GM18519 (cell line): ENCODE results near the gene C17orf78.
"Not testable (repeated sequence)": the region's sequence is repeated elsewhere in the genome, so short reads cannot be mapped to it uniquely, and the experiment has no call there.

ENCODE experiments used
- ATAC-seq: cut with Tn5 transposase; IDR thresholded peaks from one replicate; pipeline ENCODE4 v1.9.1; 2021; ENCODE audit warnings: mild to moderate bottlenecking, moderate library complexity; ENCODE audit not compliant: unreplicated experiment, low FRiP score

The C17orf78 gene

GRCh38 chr17:37375706-37376105, at the start of gene C17orf78:
Gene C17orf78 (plus strand): TSS chr17:37375985. CDS start chr17:37376093, 108 bp downstream.
- no peak for ATAC-seq

- ATAC-seq: no peak
Observed at GRCh38 chr17:37327341-37328090, 48.3 kb upstream of the C17orf78 start.

- no peak for ATAC-seq
Observed at GRCh38 chr17:37338847-37339246, 36.9 kb upstream of the C17orf78 start.

- ATAC-seq: no peak
Observed at GRCh38 chr17:37339321-37339720, 36.5 kb upstream of the C17orf78 start.

GRCh38 chr17:37340804-37341203, 35.0 kb upstream of the C17orf78 start:
- no peak for ATAC-seq

DNA sequence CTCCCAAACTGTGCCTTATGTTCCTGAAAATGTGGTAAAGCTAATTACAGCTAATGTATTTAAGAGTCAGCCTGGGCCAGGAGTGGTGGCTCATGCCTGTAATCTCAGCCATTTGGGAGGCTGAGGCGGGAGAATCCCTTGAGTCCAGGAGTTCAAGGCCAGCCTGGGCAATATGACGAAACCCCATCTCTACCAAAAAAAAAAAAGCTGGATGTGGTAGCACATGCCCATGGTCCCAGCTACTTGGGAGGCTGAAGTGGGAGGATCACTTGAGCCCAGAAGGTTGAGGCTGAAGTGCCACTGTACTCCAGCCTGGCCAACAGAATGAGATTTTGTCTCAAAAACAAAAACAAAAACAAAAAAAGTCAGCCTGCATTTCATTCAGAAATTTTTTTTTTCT, 33.2 kb upstream of the C17orf78 start:
- ATAC-seq: no peak

DNA sequence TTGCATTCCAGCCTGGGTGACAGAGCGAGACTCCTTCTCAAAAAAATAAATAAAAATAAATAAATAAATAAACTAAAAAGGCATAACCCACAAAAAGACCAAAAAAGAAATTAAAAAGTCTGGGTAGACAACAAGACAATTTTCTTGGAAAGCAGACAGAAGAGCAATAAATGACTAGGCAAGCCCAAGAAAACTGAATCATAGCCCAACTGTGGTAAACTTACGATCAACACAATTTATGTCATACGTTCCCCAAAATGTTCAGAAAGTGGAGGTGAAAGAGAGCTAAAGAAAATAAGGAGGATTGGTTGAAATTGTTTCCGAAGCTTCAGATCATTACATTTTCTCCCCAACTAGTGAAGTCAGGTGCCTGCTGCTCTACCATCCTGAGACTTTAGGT, 31.3 kb upstream of the C17orf78 start:
- ATAC-seq: no peak

GRCh38 chr17:37346863-37347402, 28.9 kb upstream of the C17orf78 start:
- ATAC-seq: not testable (repeated sequence)

DNA sequence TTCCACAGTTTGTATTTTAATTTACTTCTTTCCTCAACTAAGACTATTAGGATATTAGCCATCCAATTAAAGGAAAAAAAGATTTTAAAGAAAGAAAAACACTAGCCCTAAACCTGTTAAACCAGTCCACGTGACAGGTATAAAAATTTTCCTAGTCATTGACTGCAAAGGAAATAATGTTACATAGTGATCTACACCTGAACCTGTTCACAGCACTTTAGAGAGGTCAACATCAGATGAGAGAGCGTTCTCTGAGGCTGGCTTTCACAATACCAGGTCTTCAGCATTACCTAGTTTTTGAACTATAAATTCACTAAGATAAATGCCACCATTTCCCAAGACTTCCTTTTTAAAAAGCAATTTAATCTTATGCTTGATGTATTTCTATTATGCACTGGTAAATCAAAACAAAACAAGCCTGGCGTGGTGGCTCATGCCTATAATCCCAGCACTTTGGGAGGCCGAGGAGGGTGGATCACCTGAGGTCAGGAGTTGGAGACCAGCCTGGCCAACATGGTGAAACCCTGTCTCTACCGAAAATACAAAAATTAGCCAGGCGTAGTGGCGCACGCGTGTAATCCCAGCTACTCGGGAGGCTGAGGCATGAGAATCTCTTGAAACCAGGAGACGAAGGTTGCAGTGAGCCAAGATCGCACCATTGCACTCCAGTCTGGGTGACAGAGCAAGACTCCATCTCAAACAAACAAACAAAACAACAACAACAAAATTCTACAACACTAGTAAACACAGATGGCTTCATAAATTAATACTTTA, 18.8 kb upstream of the C17orf78 start:
- ATAC-seq: not testable (repeated sequence)

DNA sequence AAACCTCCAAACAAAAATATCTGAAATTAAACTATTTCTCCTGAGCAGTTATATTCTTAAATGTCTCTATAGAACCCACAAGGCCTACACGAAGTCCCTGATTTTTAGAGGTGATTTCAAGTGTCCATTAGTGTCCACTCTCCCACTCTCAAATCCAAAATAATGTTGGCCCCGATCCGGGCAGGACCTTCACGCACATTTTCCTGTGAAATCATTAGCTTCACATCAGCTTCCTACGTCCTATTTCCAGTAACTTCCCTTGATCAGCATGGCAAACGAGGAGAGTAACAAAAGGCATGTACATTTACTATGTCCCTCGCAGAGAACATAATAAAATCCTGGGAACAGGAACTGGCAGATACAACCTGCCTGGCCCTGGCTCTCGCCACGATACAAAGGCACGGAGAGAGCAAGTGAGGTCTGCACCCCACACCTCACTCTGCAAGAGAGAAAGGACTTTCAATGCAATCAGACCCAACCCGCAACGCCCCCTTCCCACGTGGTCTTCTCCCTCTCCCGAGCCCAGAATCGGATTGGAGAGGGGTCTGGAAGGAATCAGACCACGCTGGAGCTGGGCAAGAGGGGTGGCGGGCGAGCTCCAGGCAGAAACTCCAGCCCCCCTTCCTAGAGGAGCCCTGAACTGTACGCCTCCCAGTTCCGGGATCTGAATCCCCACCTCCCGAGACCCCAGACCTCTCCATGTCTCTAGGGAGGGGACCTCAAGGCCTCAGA, 17.5 kb upstream of the C17orf78 start:
- ATAC-seq: no peak

DNA sequence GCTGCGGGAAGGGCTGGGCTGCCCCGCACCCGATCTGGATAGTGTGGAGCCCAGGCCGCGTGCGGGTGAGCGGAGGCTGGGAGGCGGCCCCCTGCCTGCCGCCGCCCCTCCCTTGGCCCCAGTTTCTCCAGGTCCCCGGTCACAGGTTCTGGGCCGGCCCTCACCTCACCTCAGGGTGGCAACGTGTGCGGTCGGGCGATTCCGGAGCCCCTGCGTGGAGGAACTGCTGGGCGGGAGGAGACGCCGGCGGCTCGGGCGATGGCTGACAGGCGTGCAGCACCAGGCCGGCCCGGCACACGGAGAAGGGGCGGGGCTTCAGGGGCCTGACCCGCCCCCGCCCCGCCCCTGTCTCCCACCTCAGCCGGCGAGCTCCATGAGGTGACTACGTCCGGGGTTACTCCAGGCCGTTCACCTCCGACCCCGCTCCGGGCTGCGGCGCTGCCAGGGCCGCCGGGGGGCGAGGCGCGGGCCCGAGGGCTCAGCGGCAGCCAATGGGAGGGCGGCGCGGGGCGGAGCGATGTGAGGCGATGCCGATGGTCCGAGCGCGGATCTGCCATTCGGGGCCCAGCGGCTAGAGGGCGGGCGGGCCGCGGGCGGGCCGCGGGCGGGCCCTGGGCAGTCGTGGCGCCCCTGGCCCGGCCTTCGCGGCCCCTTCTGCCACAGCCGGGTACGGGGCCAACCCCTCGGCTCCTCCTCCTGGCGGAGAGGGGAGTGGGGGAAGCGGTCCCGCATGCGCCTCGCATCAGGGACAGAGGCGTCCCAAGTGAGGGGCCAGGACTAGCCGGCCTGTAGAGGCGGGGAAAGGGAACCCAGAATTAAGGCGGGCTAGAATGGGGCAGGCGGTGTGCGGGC, 16.7 kb upstream of the C17orf78 start:
- peak; percentile 85 for ATAC-seq

GRCh38 chr17:37359682-37360188, 16.1 kb upstream of the C17orf78 start:
- no peak for ATAC-seq

GRCh38 chr17:37360632-37361031, 15.2 kb upstream of the C17orf78 start:
- ATAC-seq: no peak

DNA sequence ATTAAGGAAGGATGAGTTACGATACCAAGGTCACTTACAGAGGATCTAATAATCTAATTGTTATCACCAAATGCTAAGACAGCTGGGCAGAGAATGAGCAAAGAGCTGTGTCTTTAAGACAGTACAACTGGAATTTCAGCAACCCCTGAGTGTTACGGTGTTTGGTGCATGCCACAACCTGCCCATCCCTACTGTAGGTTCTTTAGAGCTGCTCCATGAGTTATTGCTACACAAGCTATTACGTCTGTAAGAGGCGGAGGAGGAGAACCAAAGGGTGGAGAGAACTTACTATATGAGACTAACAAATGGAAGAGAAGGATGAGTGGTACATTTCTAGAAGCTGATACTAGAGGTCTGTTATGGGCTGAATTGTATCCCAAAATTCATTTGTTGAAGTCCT, 14.2 kb upstream of the C17orf78 start:
- no peak for ATAC-seq

DNA sequence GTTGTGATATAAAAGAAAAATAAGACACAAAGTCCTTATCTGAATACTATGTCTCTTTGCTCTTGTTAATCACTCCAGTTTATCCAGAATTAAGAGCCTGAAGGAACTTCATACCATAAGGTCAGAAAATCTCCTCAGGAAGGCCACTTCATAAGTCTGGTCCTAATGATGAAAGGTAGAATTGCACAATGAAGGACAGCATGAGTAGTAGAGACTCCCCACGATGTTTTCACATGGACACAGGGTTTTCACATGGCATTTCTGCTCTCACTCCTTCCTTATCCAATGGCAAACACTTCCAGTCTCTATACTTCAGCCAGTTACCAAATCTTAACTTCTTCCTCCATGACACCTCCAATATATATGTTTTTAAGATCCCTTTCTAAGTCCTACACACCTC, 10.2 kb upstream of the C17orf78 start:
- ATAC-seq: no peak

GRCh38 chr17:37368577-37368976, 7.2 kb upstream of the C17orf78 start:
- no peak for ATAC-seq

DNA sequence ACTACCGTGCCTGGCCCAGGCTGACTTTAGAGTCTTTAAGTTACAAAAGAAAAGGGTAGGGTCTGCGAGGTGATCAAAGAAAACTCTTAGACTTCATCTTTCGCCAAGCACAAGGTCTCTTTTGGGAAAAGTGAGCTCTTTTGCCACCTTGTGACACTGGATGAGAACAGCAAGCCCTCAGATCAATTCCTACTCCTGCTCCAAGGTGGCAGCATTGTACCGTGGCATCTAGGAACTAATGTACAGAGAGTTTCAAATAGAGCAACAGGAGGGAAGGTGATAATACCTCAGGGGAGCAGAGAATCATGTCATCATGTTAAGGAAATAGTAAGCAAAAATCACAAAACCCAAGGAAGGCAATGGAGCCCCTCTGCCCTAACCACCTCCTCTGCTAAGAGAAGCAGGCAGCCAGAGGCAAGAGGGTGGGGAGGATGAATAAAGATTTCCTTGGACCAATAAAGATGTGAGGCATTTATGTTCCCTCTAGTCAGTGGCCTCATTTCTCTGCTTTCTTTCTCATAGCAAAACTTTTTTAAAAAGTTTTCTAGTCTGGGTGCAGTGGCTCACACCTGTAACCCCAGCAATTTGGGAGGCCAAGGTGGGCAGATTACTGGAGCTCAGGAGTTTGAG, 2.1 kb upstream of the C17orf78 start:
- ATAC-seq: no peak

- no peak for ATAC-seq
Observed at GRCh38 chr17:37382056-37382455, 6.3 kb downstream of the C17orf78 start.

GRCh38 chr17:37384560-37385149, 8.9 kb downstream of the C17orf78 start:
- no peak for ATAC-seq
